Keratinocyte (primary cell): ENCODE results near the gene FBXO31. TPM values are rescaled to one million over a fixed set of nuclear protein-coding genes. Genes with fewer than 3 reads are reported as not detected.

Experiments
- DNase-seq: peaks from one replicate; pipeline ENCODE4 v3.0.0-alpha.2; 2011; ENCODE audit warnings: low read depth, missing footprints, low spot score
- FAIRE-seq: peaks from 2 replicates; lab custom pipeline; 2011; peaks lifted over from hg19 to GRCh38; lab: Jason Lieb, UNC
- H2AFZ ChIP-seq: 2 replicates; pipeline ENCODE4 v1.6.0; 2012; ENCODE audit warnings: low read length, control low read depth, inconsistent platforms; ENCODE audit not compliant: control insufficient read depth
- H3K27ac ChIP-seq: 2 replicates; pipeline ENCODE4 v1.5.1; 2011; ENCODE audit warnings: low read length; ENCODE audit not compliant: control insufficient read depth, insufficient read depth
- H3K27me3 ChIP-seq: 3 replicates; pipeline ENCODE4 v1.6.0; 2011; ENCODE audit warnings: low read length; ENCODE audit not compliant: control insufficient read depth, insufficient read depth; ENCODE audit errors: extremely low read depth
- H3K36me3 ChIP-seq, 2 experiments: 2 replicates in 1 of 2; 3 replicates in 1 of 2; pipeline ENCODE4 v1.5.1; 2011; ENCODE audit warnings: low read length in 2 of 2, mild to moderate bottlenecking in 1 of 2; ENCODE audit not compliant: control insufficient read depth in 2 of 2, insufficient read depth in 2 of 2; ENCODE audit errors: extremely low read depth in 1 of 2
- H3K4me1 ChIP-seq: 3 replicates; pipeline ENCODE4 v1.5.1; 2011; ENCODE audit warnings: low read length; ENCODE audit not compliant: control insufficient read depth, insufficient read depth; ENCODE audit errors: extremely low read depth
- H3K4me2 ChIP-seq: 3 replicates; pipeline ENCODE4 v1.6.0; 2011; ENCODE audit warnings: low read depth, low read length; ENCODE audit not compliant: control insufficient read depth, insufficient read depth; ENCODE audit errors: extremely low read depth
- H3K4me3 ChIP-seq, 3 experiments: fragments of 200-600 bp in 1 of 3; sonication (generic) in 1 of 3; 2 replicates in 2 of 3; 3 replicates in 1 of 3; pipeline ENCODE4 v1.5.1; 2011 to 2016; ENCODE audit warnings: low read length in 3 of 3, mild to moderate bottlenecking in 3 of 3, control low read depth in 2 of 3, inconsistent platforms in 1 of 3, low read depth in 1 of 3, mixed read lengths in 1 of 3, mixed run types in 1 of 3, moderate library complexity in 1 of 3; ENCODE audit not compliant: control insufficient read depth in 2 of 3, insufficient read depth in 2 of 3; ENCODE audit errors: extremely low read depth in 1 of 3
- H3K79me2 ChIP-seq: 2 replicates; pipeline ENCODE4 v1.6.0; 2012; ENCODE audit warnings: low read length; ENCODE audit not compliant: control insufficient read depth, insufficient read depth
- H3K9ac ChIP-seq: 3 replicates; pipeline ENCODE4 v1.6.0; 2011; ENCODE audit warnings: low read length; ENCODE audit not compliant: control insufficient read depth, insufficient read depth; ENCODE audit errors: extremely low read depth
- H3K9me1 ChIP-seq: 3 replicates; pipeline ENCODE4 v1.6.0; 2011; ENCODE audit warnings: low read length; ENCODE audit not compliant: control insufficient read depth, insufficient read depth; ENCODE audit errors: extremely low read depth
- H3K9me3 ChIP-seq: 2 replicates; pipeline ENCODE4 v1.5.1; 2012; ENCODE audit warnings: low read depth, low read length; ENCODE audit not compliant: control insufficient read depth
- H4K20me1 ChIP-seq: 3 replicates; pipeline ENCODE4 v1.6.0; 2011; ENCODE audit warnings: low read length; ENCODE audit not compliant: control insufficient read depth, insufficient read depth; ENCODE audit errors: extremely low read depth
- EZH2 ChIP-seq: IDR thresholded peaks from one replicate; pipeline ENCODE4 v1.6.1; 2012; ENCODE audit warnings: inconsistent platforms, mild to moderate bottlenecking, low read length, moderate library complexity
- dilution Hi-C: fragments of 300-500 bp; cut with MboI; formaldehyde crosslinking; loops from one replicate; pipeline ENCODE4 v1.7.0; 2020; ENCODE audit warnings: low sequenced_read_pairs; ENCODE audit not compliant: extremely low pct_ligation_motif_present
- polyA plus RNA-seq, 5 experiments: library from polyadenylated mRNA; depleted of rRNA in 3 of 5; stranded (reverse) in 3 of 5; stranded (forward) in 1 of 5; unstranded in 1 of 5; fragments of >200 nt; gene quantifications; 1 replicate in 1 of 5; 2 replicates in 3 of 5; 3 replicates in 1 of 5; pipeline versions ENCODE4 v1.2.1 to v1.2.3, GENCODE V29; 2011 to 2012; ENCODE audit warnings: missing spikeins in 2 of 5, low read depth in 1 of 5, low replicate concordance in 1 of 5
- TF ChIP-seq, protein P1 (sequence below), 3 experiments: IDR thresholded peaks in 1 of 3; conservative IDR thresholded peaks in 1 of 3; optimal IDR thresholded peaks in 1 of 3; 2 replicates in 2 of 3; 3 replicates in 1 of 3; pipeline versions ENCODE3 to v1.5.1; 2011; ENCODE audit warnings: low read length in 3 of 3, mild to moderate bottlenecking in 3 of 3, moderate library complexity in 2 of 3, control low read depth in 1 of 3, inconsistent platforms in 1 of 3; ENCODE audit not compliant: insufficient read depth in 2 of 3; ENCODE audit errors: extremely low read depth in 1 of 3

Gene FBXO31
- polyA plus RNA-seq, 1 donor (not counting 4 experiments of a cell fraction or from before 2014, with no cell fraction given), result 17.0 TPM

GRCh38 chr16:87347932-87348615 is 35.5 kb downstream of the FBXO31 start:
- Histone ChIP-seq H3K36me3 (peaks cover 10 to 12% of the 10 kb centered on the region in 2 experiments), H4K20me1 (no peaks in the 10 kb centered on the region)
- no peak for FAIRE-seq

GRCh38 chr16:87346517-87347060 is 37.0 kb downstream of the FBXO31 start:
- H3K9me1 ChIP-seq, result no peaks in the 10 kb centered on the region
- no peak overlapping the region for H3K4me2 ChIP-seq
- no peaks in the 10 kb centered on the region for H3K27me3 ChIP-seq
- H3K79me2 ChIP-seq, result peaks cover 18% of the 10 kb centered on the region
- H3K4me3 ChIP-seq, result no peak overlapping the region
- FAIRE-seq (no peak), DNase-seq (no peak)
- no peak overlapping the region for H3K27ac ChIP-seq
- no peaks in the 10 kb centered on the region for H4K20me1 ChIP-seq
- no peaks in the 10 kb centered on the region for H3K9me3 ChIP-seq
- peaks cover 11 to 19% of the 10 kb centered on the region in 2 experiments for H3K36me3 ChIP-seq
- no peak overlapping the region for H2AFZ ChIP-seq
- H3K9ac ChIP-seq, result no peak overlapping the region
- TF ChIP-seq EZH2, result no peak
- TF ChIP-seq, protein P1, sequence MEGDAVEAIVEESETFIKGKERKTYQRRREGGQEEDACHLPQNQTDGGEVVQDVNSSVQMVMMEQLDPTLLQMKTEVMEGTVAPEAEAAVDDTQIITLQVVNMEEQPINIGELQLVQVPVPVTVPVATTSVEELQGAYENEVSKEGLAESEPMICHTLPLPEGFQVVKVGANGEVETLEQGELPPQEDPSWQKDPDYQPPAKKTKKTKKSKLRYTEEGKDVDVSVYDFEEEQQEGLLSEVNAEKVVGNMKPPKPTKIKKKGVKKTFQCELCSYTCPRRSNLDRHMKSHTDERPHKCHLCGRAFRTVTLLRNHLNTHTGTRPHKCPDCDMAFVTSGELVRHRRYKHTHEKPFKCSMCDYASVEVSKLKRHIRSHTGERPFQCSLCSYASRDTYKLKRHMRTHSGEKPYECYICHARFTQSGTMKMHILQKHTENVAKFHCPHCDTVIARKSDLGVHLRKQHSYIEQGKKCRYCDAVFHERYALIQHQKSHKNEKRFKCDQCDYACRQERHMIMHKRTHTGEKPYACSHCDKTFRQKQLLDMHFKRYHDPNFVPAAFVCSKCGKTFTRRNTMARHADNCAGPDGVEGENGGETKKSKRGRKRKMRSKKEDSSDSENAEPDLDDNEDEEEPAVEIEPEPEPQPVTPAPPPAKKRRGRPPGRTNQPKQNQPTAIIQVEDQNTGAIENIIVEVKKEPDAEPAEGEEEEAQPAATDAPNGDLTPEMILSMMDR (optimal IDR thresholded peaks at IDR 0.05 in 1 of 3, IDR thresholded peaks at IDR 0.05 in 1 of 3, conservative IDR thresholded peaks at IDR 0.05 in 1 of 3; ENCODE audit: extremely low read depth in 1 of 3, insufficient read depth in 2 of 3, low read length in 3 of 3), result no peak
- dilution Hi-C loops, result no loop called here
- peaks cover 5% of the 10 kb centered on the region for H3K4me1 ChIP-seq

More at GRCh38 chr16:87347932-87348615, 35.5 kb downstream of the FBXO31 start:
- Histone ChIP-seq H3K4me1 (peaks cover 5% of the 10 kb centered on the region), H3K4me3 (no peak overlapping the region), H3K27ac (no peak overlapping the region), H3K4me2 (no peak overlapping the region), H3K9me3 (no peaks in the 10 kb centered on the region), H2AFZ (no peak overlapping the region), H3K9me1 (no peaks in the 10 kb centered on the region), H3K9ac (no peak overlapping the region), H3K79me2 (peaks cover 22% of the 10 kb centered on the region), H3K27me3 (no peaks in the 10 kb centered on the region)
- no peak for DNase-seq
- dilution Hi-C loops, result no loop called here
- TF ChIP-seq, protein P1 (optimal IDR thresholded peaks at IDR 0.05 in 1 of 3, IDR thresholded peaks at IDR 0.05 in 1 of 3, conservative IDR thresholded peaks at IDR 0.05 in 1 of 3; ENCODE audit: extremely low read depth in 1 of 3, insufficient read depth in 2 of 3, low read length in 3 of 3), result no peak
- no peak for TF ChIP-seq EZH2
